NCI-H69 (cell line): ENCODE measurements around the gene ONECUT1.
"Not testable (repeated sequence)": the region's sequence is repeated elsewhere in the genome, so short reads cannot be mapped to it uniquely, and the experiment has no call there.

Experiments used
- DNase-seq: peaks from one replicate; lab custom pipeline; 2025; lab: John Stamatoyannopoulos, UW

ONECUT1 gene

GRCh38 chr15:52790169-52790708, at the start of gene ONECUT1:
TSS of gene ONECUT1 (minus strand) at chr15:52790336. CDS start at chr15:52789884, 452 bp downstream.
- peak; percentile 92 for DNase-seq

DNA sequence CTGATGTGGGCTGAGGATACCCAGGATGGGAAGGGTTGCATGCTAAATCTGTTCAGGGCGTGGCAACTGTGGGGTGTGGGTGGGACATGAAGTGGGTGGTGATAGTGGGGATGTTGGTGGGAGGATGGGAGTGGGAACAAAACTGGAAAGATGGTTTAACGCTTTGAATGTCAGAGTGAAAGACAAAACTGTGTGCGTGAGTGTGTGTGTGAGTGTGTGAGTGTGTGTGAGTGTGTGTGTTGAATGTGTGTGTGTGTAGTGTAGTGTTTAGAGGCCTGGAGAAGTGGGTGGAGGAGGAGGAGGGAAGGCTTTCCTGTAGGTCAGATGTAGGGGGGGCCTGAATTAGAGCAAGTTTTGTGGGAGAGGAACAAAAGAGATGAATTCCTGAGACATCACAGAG, 44.2 kb upstream of the ONECUT1 start:
- DNase-seq, result no peak

DNA sequence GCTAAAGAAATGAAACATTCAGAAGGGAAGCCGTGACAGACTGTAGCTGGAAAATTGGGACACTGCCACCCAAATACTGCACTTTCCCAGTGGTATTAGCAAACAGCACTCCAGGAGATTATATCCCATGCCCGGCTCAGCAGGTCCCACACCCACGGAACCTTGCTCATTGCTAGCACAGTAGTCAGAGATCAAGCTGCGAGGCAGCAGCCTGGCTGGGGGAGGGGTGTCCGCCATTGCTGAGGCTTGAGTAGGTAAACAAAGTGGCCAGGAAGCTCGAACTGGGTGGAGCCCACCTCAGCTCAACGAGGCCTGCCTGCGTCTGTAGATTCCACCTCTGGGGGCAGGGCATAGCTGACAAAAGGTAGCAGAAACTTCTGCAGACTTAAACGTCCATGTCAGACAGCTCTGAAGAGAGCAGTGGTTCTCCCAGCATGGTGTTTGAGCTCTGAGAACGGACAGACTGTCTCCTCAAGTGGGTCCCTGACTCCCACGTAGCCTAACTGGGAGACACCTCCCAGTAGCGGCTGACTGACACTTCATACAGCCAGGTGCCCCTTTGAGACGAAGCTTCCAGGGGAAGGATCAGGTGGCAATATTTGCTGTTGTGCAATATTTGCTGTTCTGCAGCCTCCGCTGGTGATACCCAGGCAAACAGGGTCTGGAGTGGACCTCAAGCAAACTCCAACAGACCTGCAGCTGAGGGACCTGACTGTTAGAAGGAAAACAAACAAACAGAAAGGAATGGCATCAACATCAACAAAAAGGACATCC, 34.2 kb upstream of the ONECUT1 start:
- peak; percentile 29 for DNase-seq

DNA sequence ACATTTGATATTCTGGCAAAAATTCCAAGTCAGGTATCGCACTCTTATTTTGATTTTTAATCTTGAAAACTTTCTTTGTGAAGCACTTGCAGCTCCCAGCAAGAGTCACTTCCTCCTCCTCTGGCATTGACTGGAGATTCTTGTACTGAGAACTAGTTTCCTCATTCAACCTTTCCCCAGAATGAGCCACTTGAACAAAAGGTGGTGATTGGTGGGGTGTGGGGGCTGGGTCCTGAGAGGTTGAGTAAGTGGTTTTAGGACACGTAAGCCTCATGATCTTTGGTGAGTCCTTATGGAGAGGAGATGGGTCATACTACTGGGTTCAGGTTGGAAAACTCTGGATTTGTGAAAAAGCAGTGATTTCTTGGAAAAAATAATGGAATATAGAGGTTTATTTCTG, 32.3 kb upstream of the ONECUT1 start:
- no peak for DNase-seq

- no peak for DNase-seq
Observed at GRCh38 chr15:52819253-52819652, 29.1 kb upstream of the ONECUT1 start.

GRCh38 chr15:52815899-52816298, 25.8 kb upstream of the ONECUT1 start:
- DNase-seq, result not testable (repeated sequence)

GRCh38 chr15:52808996-52809395, 18.9 kb upstream of the ONECUT1 start:
- no peak for DNase-seq

GRCh38 chr15:52808441-52808840, 18.3 kb upstream of the ONECUT1 start:
- DNase-seq, result no peak

DNA sequence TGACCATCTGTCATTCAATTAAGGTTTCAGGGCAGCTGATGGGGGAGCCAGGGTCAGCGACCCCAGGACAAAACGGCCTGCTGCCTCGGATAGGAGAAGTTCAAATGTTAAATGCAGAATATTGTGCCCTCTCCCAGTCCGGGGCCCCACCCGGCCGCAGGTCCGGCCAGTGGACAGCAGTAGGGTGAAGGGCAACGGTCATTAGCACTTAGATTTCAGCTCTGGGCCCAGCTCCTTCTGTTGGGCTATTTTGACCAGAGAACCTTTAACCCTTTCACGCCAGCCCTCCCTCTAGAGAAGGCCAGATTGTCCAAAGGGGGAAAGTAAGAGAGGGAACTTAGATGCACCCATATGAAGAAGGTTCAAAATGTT, 16.1 kb upstream of the ONECUT1 start:
- no peak for DNase-seq

- peak; percentile 58 for DNase-seq
Observed at GRCh38 chr15:52805351-52806283, 15.5 kb upstream of the ONECUT1 start.

- peak; percentile 63 for DNase-seq
Observed at GRCh38 chr15:52804526-52805081, 14.5 kb upstream of the ONECUT1 start.

DNA sequence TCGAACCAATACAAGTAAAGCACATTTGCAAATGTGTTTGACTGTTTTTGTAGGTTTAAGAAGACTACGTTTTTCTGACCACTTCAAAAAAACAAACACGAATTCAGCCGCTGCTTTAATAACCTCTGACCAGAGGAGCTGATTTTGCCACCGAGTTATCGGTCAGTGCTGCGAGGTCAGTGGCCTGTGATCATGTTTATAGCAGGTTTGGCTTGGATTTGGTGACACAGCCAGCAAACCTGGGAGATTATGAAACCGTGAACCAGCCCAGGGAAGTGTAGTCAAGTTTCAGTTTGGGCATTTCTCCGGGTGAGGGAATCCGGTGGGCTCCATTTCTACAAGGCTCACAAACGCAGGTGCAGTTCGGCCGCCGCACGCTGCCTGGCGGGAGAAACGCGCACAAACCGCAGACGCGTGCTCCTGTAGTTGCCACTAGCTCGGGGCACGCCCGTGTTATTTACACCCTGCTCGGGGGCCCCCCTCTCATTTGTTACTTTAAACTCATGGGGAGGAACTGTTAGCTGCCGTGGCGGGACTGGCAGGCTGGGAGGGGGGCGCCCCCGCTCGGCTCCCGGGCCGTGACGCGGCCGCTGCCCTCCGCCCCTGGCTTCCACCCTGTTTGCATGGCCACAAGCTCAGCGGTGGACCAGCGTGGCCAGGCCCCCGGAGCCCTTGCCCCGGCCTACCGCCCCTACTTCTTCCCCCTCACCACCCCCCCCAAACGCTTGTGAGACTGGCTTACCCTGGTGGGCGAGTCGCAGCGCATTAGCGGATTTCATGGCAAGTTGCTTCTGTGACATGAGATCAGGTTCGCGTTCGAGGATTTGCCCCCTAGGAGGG, 13.6 kb upstream of the ONECUT1 start:
- peak; percentile 53 for DNase-seq

DNA sequence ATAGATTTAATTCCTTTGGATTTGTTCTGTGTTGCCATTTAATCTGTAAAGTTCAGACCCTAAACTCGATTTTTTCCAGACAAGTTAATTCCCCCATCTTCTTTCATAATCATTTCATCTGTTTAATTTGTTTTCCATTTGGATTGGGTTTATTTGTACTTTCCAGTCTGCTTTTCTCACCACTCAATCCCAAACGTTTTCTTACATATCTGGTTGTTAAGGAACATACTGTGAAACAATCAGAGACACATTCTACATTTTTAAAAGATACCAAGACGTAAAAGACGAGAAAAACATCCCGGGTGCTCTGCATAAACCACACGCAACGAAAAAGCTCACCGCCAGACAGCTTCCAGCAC, 13.0 kb upstream of the ONECUT1 start:
- DNase-seq, result no peak

DNA sequence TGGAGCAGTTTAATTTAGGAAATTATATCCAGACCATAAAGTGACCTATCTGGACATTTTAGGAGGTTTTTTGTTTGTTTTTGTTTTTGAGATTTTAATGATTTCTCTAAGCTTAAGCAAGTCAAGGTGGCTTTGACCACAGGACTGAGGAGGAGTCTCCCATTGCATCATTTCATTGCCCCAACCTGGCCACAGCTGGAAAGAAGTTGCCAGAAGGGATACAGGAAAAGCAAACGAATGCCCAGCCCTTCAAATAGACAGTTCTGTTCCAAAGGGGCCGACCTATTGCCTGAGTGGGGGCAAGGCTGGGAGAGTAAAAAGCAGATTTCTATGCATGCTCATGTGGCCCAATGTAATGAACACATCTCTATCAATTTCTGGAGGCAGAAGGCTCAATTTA, 12.0 kb upstream of the ONECUT1 start:
- DNase-seq, result no peak

- DNase-seq, result no peak
Observed at GRCh38 chr15:52801748-52802085, 11.6 kb upstream of the ONECUT1 start.

DNA sequence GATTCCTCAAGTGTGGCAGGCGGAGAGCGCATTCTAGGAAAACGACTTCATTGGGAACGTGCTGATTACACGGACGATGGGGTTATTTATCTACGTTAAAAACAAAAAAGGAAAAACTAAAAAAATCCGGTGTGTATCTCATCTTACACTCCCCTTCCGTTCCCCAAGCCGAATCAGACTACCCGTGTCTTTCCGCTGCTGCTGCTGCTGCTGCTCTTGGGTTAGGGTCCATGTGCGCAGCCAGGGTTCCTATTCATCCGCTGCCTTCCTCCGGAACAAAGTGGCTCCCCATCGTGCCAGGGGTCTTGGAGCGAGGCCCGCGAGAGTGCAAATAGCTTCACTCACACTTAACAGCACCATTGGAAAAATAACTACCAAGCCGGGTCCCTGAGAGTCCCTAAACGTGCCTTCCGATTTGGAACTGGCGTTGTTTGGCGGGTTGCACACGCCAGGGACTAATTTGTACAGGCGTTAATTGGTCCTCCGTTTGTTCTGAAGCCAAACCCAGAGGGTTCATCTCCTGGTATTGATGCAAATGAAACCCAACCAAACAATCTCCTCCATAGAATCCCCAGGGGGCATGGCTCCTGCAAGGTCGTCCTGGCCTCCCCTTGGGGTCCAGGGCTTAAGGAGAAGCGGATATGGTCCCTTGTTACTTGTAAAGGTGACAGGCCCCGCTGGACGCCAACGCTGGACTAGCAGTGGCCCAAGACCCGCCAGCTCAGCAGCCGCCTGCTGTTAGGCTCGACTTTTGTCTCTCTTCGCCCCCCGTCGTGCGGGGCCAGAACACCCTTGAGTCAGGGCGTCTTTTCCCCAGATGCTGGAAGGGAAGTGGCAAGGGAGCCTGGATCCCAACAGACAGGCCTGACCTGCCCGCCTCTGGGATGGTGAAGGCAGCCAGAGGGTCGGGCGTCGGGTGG, 11.0 kb upstream of the ONECUT1 start:
- no peak for DNase-seq

DNA sequence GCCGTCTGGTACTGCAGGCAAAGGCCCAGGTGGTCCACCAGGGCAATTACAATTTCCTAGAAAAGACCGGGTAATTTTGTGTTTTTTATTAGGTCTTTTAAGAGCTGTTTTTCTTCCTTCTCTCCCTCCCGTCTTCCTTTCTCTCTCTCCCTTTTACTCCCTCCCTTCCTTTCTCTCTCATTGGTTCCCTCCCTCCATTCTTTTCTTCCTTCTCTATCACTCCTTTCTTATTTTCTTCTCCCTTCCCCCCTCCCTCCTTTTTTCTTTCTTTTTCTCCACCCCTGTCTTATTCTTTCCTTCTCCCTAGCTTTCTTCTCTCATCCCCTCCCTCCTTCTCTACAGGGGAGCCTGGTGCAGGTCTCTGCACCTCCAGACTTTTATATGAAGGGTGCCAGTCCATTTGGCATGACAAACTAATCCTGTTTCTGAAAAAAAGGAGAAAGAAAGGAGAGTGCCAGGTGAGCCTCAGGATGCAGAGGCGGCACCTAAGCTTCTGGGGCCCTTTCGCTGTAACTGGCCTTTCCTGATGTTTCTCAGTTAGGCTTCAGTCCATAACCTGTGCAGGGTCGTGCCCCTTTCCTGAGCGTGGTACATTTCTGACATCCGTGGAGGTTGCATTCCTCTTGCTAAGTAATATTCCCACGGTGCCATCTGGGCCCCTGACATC, 9.1 kb upstream of the ONECUT1 start:
- no peak for DNase-seq

GRCh38 chr15:52798529-52799101, 8.5 kb upstream of the ONECUT1 start:
- no peak for DNase-seq

DNA sequence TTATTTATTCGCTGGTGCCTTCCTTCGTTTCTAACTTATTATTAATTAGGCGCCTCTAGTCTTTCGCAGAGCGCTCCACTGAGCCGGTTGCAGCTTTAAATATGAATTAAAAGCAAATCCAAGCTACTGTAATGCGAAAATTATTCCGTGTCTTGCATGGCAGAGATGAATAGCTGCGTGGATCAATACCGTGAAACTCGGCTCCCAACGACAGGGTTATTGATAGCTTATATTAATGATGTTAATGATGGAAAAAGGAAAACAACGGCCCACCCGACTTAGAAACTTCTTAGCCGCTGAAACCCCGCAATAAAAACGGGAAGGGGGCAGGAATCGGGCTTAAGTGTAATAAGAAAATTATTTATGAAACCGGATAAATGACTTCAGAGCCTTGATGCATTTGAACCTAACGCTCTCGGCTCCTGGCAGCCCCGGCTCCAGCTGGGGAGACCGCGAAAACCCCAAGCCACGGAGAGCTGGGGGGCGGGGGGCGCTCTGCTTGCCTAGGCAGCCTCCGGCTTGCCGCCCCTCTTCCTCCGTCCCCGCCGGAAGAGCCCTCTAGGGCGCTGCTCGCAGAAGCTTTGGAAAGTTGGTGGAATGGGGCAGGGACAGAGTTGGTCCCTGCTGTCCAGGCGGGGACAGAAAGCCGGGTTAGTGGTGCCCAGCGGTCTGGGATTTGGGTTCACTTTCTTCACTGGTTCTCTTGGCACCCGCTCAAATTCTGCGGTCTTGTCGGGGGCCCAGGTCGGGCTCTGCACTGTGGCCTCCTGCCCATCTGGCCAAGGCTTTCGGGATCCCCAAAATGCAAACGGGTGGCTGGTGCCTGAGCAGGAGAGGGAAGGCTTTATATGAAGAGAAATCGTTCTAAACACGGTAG, 7.7 kb upstream of the ONECUT1 start:
- DNase-seq, result no peak
